ENCODE data around the gene HAUS6.
"Not testable (repeated sequence)": the region's sequence is repeated elsewhere in the genome, so short reads cannot be mapped to it uniquely, and the experiment has no call there.

The HAUS6 gene

GRCh38 chr9:19102631-19103345, at the start of gene HAUS6:
Gene HAUS6, minus strand, starts transcription at chr9:19102904. Its CDS starts 253 bp downstream, at chr9:19102651.
- Mint-ChIP-seq H3K4me1 (ENCODE audit: low read depth) (peaks cover 11% of the 10 kb centered on the region), H3K9me3 (ENCODE audit: low read depth) (no peaks in the 10 kb centered on the region), H3K36me3 (peaks cover 3% of the 10 kb centered on the region), H3K27ac (peak within 1 kb of the TSS; percentile 92), H3K4me3 (peak within 1 kb of the TSS; percentile 93), H3K27me3 (no peaks in the 10 kb centered on the region)

- H3K9me3 Mint-ChIP-seq (ENCODE audit: low read depth); H3K27ac Mint-ChIP-seq; H3K27me3 Mint-ChIP-seq; H3K4me3 Mint-ChIP-seq; H3K36me3 Mint-ChIP-seq: not testable (repeated sequence)
- peaks cover 21% of the 10 kb centered on the region for H3K4me1 Mint-ChIP-seq (ENCODE audit: low read depth)
Observed at GRCh38 chr9:19152160-19152498, 49.4 kb upstream of the HAUS6 start.

- Mint-ChIP-seq H3K27ac (no peak overlapping the region), H3K4me1 (ENCODE audit: low read depth) (peaks cover 19% of the 10 kb centered on the region), H3K4me3 (no peak overlapping the region), H3K27me3 (no peaks in the 10 kb centered on the region), H3K36me3 (no peaks in the 10 kb centered on the region), H3K9me3 (ENCODE audit: low read depth) (no peaks in the 10 kb centered on the region)
Observed at GRCh38 chr9:19151425-19152159, 48.9 kb upstream of the HAUS6 start.

GRCh38 chr9:19149230-19149629, 46.5 kb upstream of the HAUS6 start:
- Mint-ChIP-seq H3K27me3 (no peaks in the 10 kb centered on the region), H3K4me1 (ENCODE audit: low read depth) (peaks cover 6% of the 10 kb centered on the region), H3K36me3 (no peaks in the 10 kb centered on the region), H3K9me3 (ENCODE audit: low read depth) (no peaks in the 10 kb centered on the region), H3K27ac (no peak overlapping the region), H3K4me3 (no peak overlapping the region)

GRCh38 chr9:19148187-19148586, 45.5 kb upstream of the HAUS6 start:
- H3K4me3 Mint-ChIP-seq: no peak overlapping the region
- H3K27ac Mint-ChIP-seq: no peak overlapping the region

GRCh38 chr9:19146441-19147024, 43.8 kb upstream of the HAUS6 start:
- no peak overlapping the region for H3K4me3 Mint-ChIP-seq
- no peaks in the 10 kb centered on the region for H3K9me3 Mint-ChIP-seq (ENCODE audit: low read depth)
- H3K27ac Mint-ChIP-seq: no peak overlapping the region
- no peaks in the 10 kb centered on the region for H3K36me3 Mint-ChIP-seq
- no peaks in the 10 kb centered on the region for H3K4me1 Mint-ChIP-seq (ENCODE audit: low read depth)
- H3K27me3 Mint-ChIP-seq: no peaks in the 10 kb centered on the region

More at GRCh38 chr9:19148187-19148586, 45.5 kb upstream of the HAUS6 start:
- H3K4me1 Mint-ChIP-seq (ENCODE audit: low read depth): no peaks in the 10 kb centered on the region
- H3K9me3 Mint-ChIP-seq (ENCODE audit: low read depth): no peaks in the 10 kb centered on the region
- H3K36me3 Mint-ChIP-seq: no peaks in the 10 kb centered on the region
- no peaks in the 10 kb centered on the region for H3K27me3 Mint-ChIP-seq

- Mint-ChIP-seq H3K36me3 (no peaks in the 10 kb centered on the region), H3K9me3 (ENCODE audit: low read depth) (no peaks in the 10 kb centered on the region), H3K27ac (no peak overlapping the region), H3K4me1 (ENCODE audit: low read depth) (no peaks in the 10 kb centered on the region), H3K4me3 (no peak overlapping the region), H3K27me3 (no peaks in the 10 kb centered on the region)
Observed at GRCh38 chr9:19145881-19146280, 43.2 kb upstream of the HAUS6 start.

- H3K36me3 Mint-ChIP-seq: no peaks in the 10 kb centered on the region
Observed at GRCh38 chr9:19140259-19140658, 37.6 kb upstream of the HAUS6 start.

GRCh38 chr9:19138084-19138483, 35.4 kb upstream of the HAUS6 start:
- Mint-ChIP-seq H3K36me3 (no peaks in the 10 kb centered on the region), H3K4me3 (no peak overlapping the region), H3K4me1 (ENCODE audit: low read depth) (no peaks in the 10 kb centered on the region), H3K27ac (no peak overlapping the region), H3K27me3 (no peaks in the 10 kb centered on the region), H3K9me3 (ENCODE audit: low read depth) (no peaks in the 10 kb centered on the region)

More at GRCh38 chr9:19140259-19140658, 37.6 kb upstream of the HAUS6 start:
- Mint-ChIP-seq H3K27me3 (no peaks in the 10 kb centered on the region), H3K4me3 (no peak overlapping the region), H3K9me3 (ENCODE audit: low read depth) (no peaks in the 10 kb centered on the region), H3K27ac (no peak overlapping the region), H3K4me1 (ENCODE audit: low read depth) (no peaks in the 10 kb centered on the region)

- no peaks in the 10 kb centered on the region for H3K9me3 Mint-ChIP-seq (ENCODE audit: low read depth)
- no peak overlapping the region for H3K4me3 Mint-ChIP-seq
- H3K36me3 Mint-ChIP-seq: no peaks in the 10 kb centered on the region
- no peaks in the 10 kb centered on the region for H3K27me3 Mint-ChIP-seq
- H3K27ac Mint-ChIP-seq: no peak overlapping the region
- no peaks in the 10 kb centered on the region for H3K4me1 Mint-ChIP-seq (ENCODE audit: low read depth)
Observed at GRCh38 chr9:19137282-19137681, 34.6 kb upstream of the HAUS6 start.

- Mint-ChIP-seq H3K4me3 (no peak overlapping the region), H3K36me3 (no peaks in the 10 kb centered on the region), H3K27ac (no peak overlapping the region), H3K4me1 (ENCODE audit: low read depth) (no peaks in the 10 kb centered on the region), H3K9me3 (ENCODE audit: low read depth) (no peaks in the 10 kb centered on the region), H3K27me3 (no peaks in the 10 kb centered on the region)
Observed at GRCh38 chr9:19136129-19136528, 33.4 kb upstream of the HAUS6 start.

- H3K4me3 Mint-ChIP-seq: no peak overlapping the region
- H3K4me1 Mint-ChIP-seq (ENCODE audit: low read depth): peaks cover 7% of the 10 kb centered on the region
- no peak overlapping the region for H3K27ac Mint-ChIP-seq
- no peaks in the 10 kb centered on the region for H3K36me3 Mint-ChIP-seq
- no peaks in the 10 kb centered on the region for H3K9me3 Mint-ChIP-seq (ENCODE audit: low read depth)
- no peaks in the 10 kb centered on the region for H3K27me3 Mint-ChIP-seq
Observed at GRCh38 chr9:19133549-19134345, 31.0 kb upstream of the HAUS6 start.

GRCh38 chr9:19130436-19130835, 27.7 kb upstream of the HAUS6 start:
- no peaks in the 10 kb centered on the region for H3K27me3 Mint-ChIP-seq
- H3K36me3 Mint-ChIP-seq: no peaks in the 10 kb centered on the region
- no peak overlapping the region for H3K4me3 Mint-ChIP-seq
- no peaks in the 10 kb centered on the region for H3K9me3 Mint-ChIP-seq (ENCODE audit: low read depth)
- peaks cover 18% of the 10 kb centered on the region for H3K4me1 Mint-ChIP-seq (ENCODE audit: low read depth)
- H3K27ac Mint-ChIP-seq: no peak overlapping the region

GRCh38 chr9:19127871-19128500, 25.3 kb upstream of the HAUS6 start:
- Mint-ChIP-seq H3K27ac (peak overlapping the region; percentile 84), H3K36me3 (no peaks in the 10 kb centered on the region), H3K27me3 (no peaks in the 10 kb centered on the region), H3K4me1 (ENCODE audit: low read depth) (peaks cover 39% of the 10 kb centered on the region), H3K9me3 (ENCODE audit: low read depth) (no peaks in the 10 kb centered on the region), H3K4me3 (peak overlapping the region; percentile 78)

Measured in activated naive CD8-positive, alpha-beta T cell (primary cell).